Skeletal muscle tissue (tissue), 4 donors: Measurements from ENCODE around the gene KYNU. TPM values are rescaled to one million over a fixed set of nuclear protein-coding genes. Genes with fewer than 3 reads are reported as not detected.

Experiments
- H3K27ac ChIP-seq: one replicate; pipeline ENCODE4 v1.7.0; 2013; ENCODE audit warnings: mild to moderate bottlenecking, low read depth, low read length, inconsistent platforms
- H3K27me3 ChIP-seq, 3 donors: one replicate each; pipeline ENCODE4 v1.7.0; 2013; ENCODE audit warnings: low read length in 3 of 3; ENCODE audit not compliant: control insufficient read depth in 3 of 3, insufficient read depth in 3 of 3
- H3K36me3 ChIP-seq, 3 donors: one replicate each; pipeline ENCODE4 v1.7.0; 2013; ENCODE audit warnings: low read length in 3 of 3; ENCODE audit not compliant: control insufficient read depth in 3 of 3, insufficient read depth in 3 of 3
- H3K4me1 ChIP-seq, 3 donors: one replicate each; pipeline ENCODE4 v1.7.0; 2013; ENCODE audit warnings: low read length in 3 of 3, mild to moderate bottlenecking in 3 of 3; ENCODE audit not compliant: control insufficient read depth in 3 of 3, insufficient read depth in 3 of 3
- H3K4me3 ChIP-seq, 3 donors: one replicate each; pipeline ENCODE4 v1.7.0; 2013; ENCODE audit warnings: low read length in 3 of 3
- H3K9ac ChIP-seq, 3 donors: one replicate each; pipeline ENCODE4 v1.7.0; 2013; ENCODE audit warnings: low read length in 3 of 3, mild to moderate bottlenecking in 3 of 3, moderate library complexity in 2 of 3, low read depth in 1 of 3
- H3K9me3 ChIP-seq, 3 donors: one replicate each; pipeline ENCODE4 v1.7.0; 2013; ENCODE audit warnings: low read length in 3 of 3; ENCODE audit not compliant: control insufficient read depth in 3 of 3
- total RNA-seq: library from RNA; depleted of rRNA; stranded (reverse); fragments of >200 nt; gene quantifications from one replicate; pipeline ENCODE4 v1.2.3, GENCODE V29; 2014
- donor health status: Osteomylitis.

Gene KYNU
- total RNA-seq, 1 donor from 2014 or later = 1.0 TPM

- H3K4me1 ChIP-seq = no peaks in the 10 kb centered on the region
- H3K9ac ChIP-seq = no peak overlapping the region
- H3K27ac ChIP-seq = no peak overlapping the region
- no peaks in the 10 kb centered on the region for H3K36me3 ChIP-seq
- no peaks in the 10 kb centered on the region for H3K27me3 ChIP-seq
- no peak overlapping the region for H3K4me3 ChIP-seq
- H3K9me3 ChIP-seq = no peaks in the 10 kb centered on the region
Measured at GRCh38 chr2:142967060-142967459, 89.6 kb downstream of the KYNU start.

- H3K4me3 ChIP-seq = no peak overlapping the region
- no peak overlapping the region for H3K27ac ChIP-seq
- H3K36me3 ChIP-seq = no peaks in the 10 kb centered on the region
- H3K4me1 ChIP-seq = no peaks in the 10 kb centered on the region
- no peaks in the 10 kb centered on the region for H3K27me3 ChIP-seq
- H3K9me3 ChIP-seq = no peaks in the 10 kb centered on the region
- no peak overlapping the region for H3K9ac ChIP-seq
Measured at GRCh38 chr2:142973160-142973821, 95.8 kb downstream of the KYNU start.

GRCh38 chr2:142973822-142974207, 96.4 kb downstream of the KYNU start:
- Histone ChIP-seq H3K9ac (no peak overlapping the region), H3K9me3 (no peaks in the 10 kb centered on the region), H3K27ac (no peak overlapping the region)

GRCh38 chr2:142974288-142975024, 97.0 kb downstream of the KYNU start:
- Histone ChIP-seq H3K27ac (no peak overlapping the region), H3K27me3 (no peaks in the 10 kb centered on the region), H3K4me1 (no peaks in the 10 kb centered on the region), H3K4me3 (no peak overlapping the region), H3K36me3 (no peaks in the 10 kb centered on the region), H3K9me3 (no peaks in the 10 kb centered on the region), H3K9ac (no peak overlapping the region)

More at GRCh38 chr2:142973822-142974207, 96.4 kb downstream of the KYNU start:
- Histone ChIP-seq H3K4me3 (no peak overlapping the region), H3K36me3 (no peaks in the 10 kb centered on the region), H3K4me1 (no peaks in the 10 kb centered on the region), H3K27me3 (no peaks in the 10 kb centered on the region)

- Histone ChIP-seq H3K9ac (no peak overlapping the region), H3K9me3 (no peaks in the 10 kb centered on the region), H3K27ac (no peak overlapping the region), H3K27me3 (no peaks in the 10 kb centered on the region), H3K4me1 (no peaks in the 10 kb centered on the region), H3K4me3 (no peak overlapping the region), H3K36me3 (no peaks in the 10 kb centered on the region)
Measured at GRCh38 chr2:142975239-142975638, 97.8 kb downstream of the KYNU start.

- Histone ChIP-seq H3K27me3 (no peaks in the 10 kb centered on the region), H3K27ac (no peak overlapping the region), H3K4me3 (no peak overlapping the region), H3K36me3 (no peaks in the 10 kb centered on the region), H3K9ac (no peak overlapping the region), H3K9me3 (no peaks in the 10 kb centered on the region), H3K4me1 (no peaks in the 10 kb centered on the region)
Measured at GRCh38 chr2:142980246-142981068, 103.0 kb downstream of the KYNU start.

- no peaks in the 10 kb centered on the region for H3K27me3 ChIP-seq
- H3K9me3 ChIP-seq = no peaks in the 10 kb centered on the region
- no peaks in the 10 kb centered on the region for H3K4me1 ChIP-seq
- no peak overlapping the region for H3K4me3 ChIP-seq
- no peaks in the 10 kb centered on the region for H3K36me3 ChIP-seq
- no peak overlapping the region for H3K9ac ChIP-seq
- H3K27ac ChIP-seq = no peak overlapping the region
Measured at GRCh38 chr2:142981069-142981378, 103.6 kb downstream of the KYNU start.

- no peaks in the 10 kb centered on the region for H3K4me1 ChIP-seq
- H3K4me3 ChIP-seq = no peak overlapping the region
- H3K36me3 ChIP-seq = no peaks in the 10 kb centered on the region
- H3K9me3 ChIP-seq = no peaks in the 10 kb centered on the region
- H3K9ac ChIP-seq = no peak overlapping the region
- no peaks in the 10 kb centered on the region for H3K27me3 ChIP-seq
- H3K27ac ChIP-seq = no peak overlapping the region
Measured at GRCh38 chr2:142981756-142982155, 104.3 kb downstream of the KYNU start.

GRCh38 chr2:142983174-142983573, 105.7 kb downstream of the KYNU start:
- Histone ChIP-seq H3K9ac (no peak overlapping the region), H3K27me3 (no peaks in the 10 kb centered on the region), H3K9me3 (no peaks in the 10 kb centered on the region), H3K4me3 (no peak overlapping the region), H3K27ac (no peak overlapping the region), H3K4me1 (no peaks in the 10 kb centered on the region), H3K36me3 (no peaks in the 10 kb centered on the region)

GRCh38 chr2:142984657-142985056, 107.2 kb downstream of the KYNU start:
- Histone ChIP-seq H3K9ac (no peak overlapping the region), H3K36me3 (no peaks in the 10 kb centered on the region), H3K4me1 (no peaks in the 10 kb centered on the region), H3K27me3 (no peaks in the 10 kb centered on the region), H3K4me3 (no peak overlapping the region), H3K9me3 (no peaks in the 10 kb centered on the region), H3K27ac (no peak overlapping the region)
